ENCODE data around the gene PIP5K1C. TPM values are rescaled to one million over a fixed set of nuclear protein-coding genes. Genes with fewer than 3 reads are reported as not detected.

PIP5K1C gene
- total and polyA plus RNA-seq, 10 of the 15 experiments (the other 5 are each of a cell fraction or from before 2014, with no cell fraction given), result 0.39 to 19.6 (median 5.3) TPM

DNA sequence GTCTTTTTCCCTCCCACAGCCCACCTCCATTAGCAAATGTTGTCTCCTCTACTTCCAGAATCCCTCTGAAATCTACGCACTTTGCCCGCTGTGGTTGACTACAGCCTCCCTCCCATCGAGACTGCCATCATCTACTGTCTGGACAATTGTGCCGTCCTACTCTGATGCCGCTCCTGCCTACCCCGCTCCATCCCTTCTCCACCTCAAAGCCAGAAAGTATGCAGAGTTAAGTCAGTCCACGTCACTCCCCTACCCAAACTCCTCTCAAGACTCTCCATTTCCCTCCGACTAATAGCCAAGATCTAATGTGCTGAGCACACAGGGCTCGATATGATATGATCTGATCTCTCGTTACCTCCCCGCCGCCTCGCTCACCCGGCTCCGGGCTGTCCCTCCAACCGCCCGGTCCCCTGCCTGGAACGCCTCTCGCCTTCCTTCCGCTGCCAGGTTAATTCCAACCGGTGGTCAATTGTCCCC, 74.2 kb downstream of the PIP5K1C start:
- Histone ChIP-seq H3K27ac (ENCODE audit: control insufficient read depth, insufficient read depth) (peak overlapping the region; percentile 99), H2AFZ (ENCODE audit: control insufficient read depth, low read depth, low read length) (peak overlapping the region; percentile 97), H3K4me3 (peak overlapping the region; percentile 92), H3K4me1 (ENCODE audit: control insufficient read depth, insufficient read depth, low read length) (peaks cover 8% of the 10 kb centered on the region), H4K20me1 (ENCODE audit: control insufficient read depth, insufficient read depth) (no peaks in the 10 kb centered on the region), H3K4me2 (ENCODE audit: control insufficient read depth, insufficient read depth) (peak overlapping the region; percentile 85), H3K9me3 (replicated peaks; ENCODE audit: control insufficient read depth, insufficient read depth, low read length) (no peaks in the 10 kb centered on the region), H3K36me3 (ENCODE audit: control insufficient read depth in 2 of 2, insufficient read depth in 2 of 2, low read length in 1 of 2) (peaks cover 0 to 2% of the 10 kb centered on the region in 2 experiments; a peak in 2 of 4 replicates), H3K79me2 (ENCODE audit: control insufficient read depth, insufficient read depth, low read length) (peaks cover 21% of the 10 kb centered on the region), H3K27me3 (replicated peaks in 1 of 2; ENCODE audit: control insufficient read depth in 2 of 2, insufficient read depth in 2 of 2, low read length in 1 of 2) (no peaks in the 10 kb centered on the region), H3K9ac (ENCODE audit: control insufficient read depth, insufficient read depth, low read length) (peak overlapping the region; percentile 88)
- in situ Hi-C loops (cut with MboI) (no loop called here), intact Hi-C loops (cut with micrococcal nuclease; ENCODE audit: unreplicated experiment) (loop anchor here (5.0 kb wide), 1 partner anchor 69 kb away; the partner anchor contains the start of gene MFSD12)
- DNase-seq (ENCODE audit: low read depth, low spot score) (no peak), FAIRE-seq (no peak), ATAC-seq (peak; percentile 25)
- TSS peak; percentile 75 for BruUV-seq (replicated peaks)
- ChIA-PET CTCF (no interaction called here), SMC1A (ENCODE audit: uncharacterized antibody, unreplicated experiment) (no interaction called here), RAD21 (ENCODE audit: unreplicated experiment) (no interaction called here), POLR2A (interaction anchor here (0.5 kb wide), 1 partner anchor 72 kb away, joined by 6 read pairs; no protein-coding TSS in a partner anchor)
- WGBS (ENCODE audit: insufficient coverage, insufficient replicate concordance, low lambda C conversion rate, missing lambda C conversion rate), result 7% methylated on average over 21 of the region's 21 CpGs
- TF ChIP-seq FOS (IDR thresholded peaks at IDR 0.05; ENCODE audit: borderline replicate concordance, extremely low read depth, insufficient read length) (no peak), RELA (IDR thresholded peaks at IDR 0.05; ENCODE audit: borderline replicate concordance, partially characterized antibody) (no peak), FOXM1 (IDR thresholded peaks at IDR 0.05; ENCODE audit: low read depth, low read length) (no peak), SMAD1 (IDR thresholded peaks at IDR 0.05; ENCODE audit: low read depth, partially characterized antibody) (no peak), SIN3A (IDR thresholded peaks at IDR 0.05; ENCODE audit: low read depth, low read length) (no peak), HDGF (IDR thresholded peaks at IDR 0.05) (no peak), YY1 (IDR thresholded peaks at IDR 0.05; ENCODE audit: low read depth, low read length) (no peak), RELB (IDR thresholded peaks at IDR 0.05; ENCODE audit: low read depth) (no peak), TBL1XR1 (IDR thresholded peaks at IDR 0.05; ENCODE audit: low read depth, low read length) (no peak), PML (IDR thresholded peaks at IDR 0.05; ENCODE audit: low read length) (no peak), USF1 (IDR thresholded peaks at IDR 0.05; ENCODE audit: borderline replicate concordance, extremely low read length, insufficient read depth, low read depth, low read length) (no peak), CBFB (IDR thresholded peaks at IDR 0.05; ENCODE audit: low read depth) (no peak)
- TF ChIP-seq, protein P1, sequence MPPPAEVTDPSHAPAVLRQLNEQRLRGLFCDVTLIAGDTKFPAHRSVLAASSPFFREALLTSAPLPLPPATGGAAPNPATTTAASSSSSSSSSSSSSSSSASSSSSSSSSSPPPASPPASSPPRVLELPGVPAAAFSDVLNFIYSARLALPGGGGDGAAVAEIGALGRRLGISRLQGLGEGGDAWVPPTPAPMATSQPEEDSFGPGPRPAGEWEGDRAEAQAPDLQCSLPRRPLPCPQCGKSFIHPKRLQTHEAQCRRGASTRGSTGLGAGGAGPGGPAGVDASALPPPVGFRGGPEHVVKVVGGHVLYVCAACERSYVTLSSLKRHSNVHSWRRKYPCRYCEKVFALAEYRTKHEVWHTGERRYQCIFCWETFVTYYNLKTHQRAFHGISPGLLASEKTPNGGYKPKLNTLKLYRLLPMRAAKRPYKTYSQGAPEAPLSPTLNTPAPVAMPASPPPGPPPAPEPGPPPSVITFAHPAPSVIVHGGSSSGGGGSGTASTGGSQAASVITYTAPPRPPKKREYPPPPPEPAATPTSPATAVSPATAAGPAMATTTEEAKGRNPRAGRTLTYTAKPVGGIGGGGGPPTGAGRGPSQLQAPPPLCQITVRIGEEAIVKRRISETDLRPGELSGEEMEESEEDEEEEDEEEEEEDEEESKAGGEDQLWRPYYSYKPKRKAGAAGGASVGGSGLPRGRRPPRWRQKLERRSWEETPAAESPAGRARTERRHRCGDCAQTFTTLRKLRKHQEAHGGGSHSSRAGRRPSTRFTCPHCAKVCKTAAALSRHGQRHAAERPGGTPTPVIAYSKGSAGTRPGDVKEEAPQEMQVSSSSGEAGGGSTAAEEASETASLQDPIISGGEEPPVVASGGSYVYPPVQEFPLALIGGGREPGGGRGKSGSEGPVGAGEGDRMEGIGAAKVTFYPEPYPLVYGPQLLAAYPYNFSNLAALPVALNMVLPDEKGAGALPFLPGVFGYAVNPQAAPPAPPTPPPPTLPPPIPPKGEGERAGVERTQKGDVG (CRISPR knock-in tag; IDR thresholded peaks at IDR 0.05), result no peak
- TF ChIP-seq, protein P2, sequence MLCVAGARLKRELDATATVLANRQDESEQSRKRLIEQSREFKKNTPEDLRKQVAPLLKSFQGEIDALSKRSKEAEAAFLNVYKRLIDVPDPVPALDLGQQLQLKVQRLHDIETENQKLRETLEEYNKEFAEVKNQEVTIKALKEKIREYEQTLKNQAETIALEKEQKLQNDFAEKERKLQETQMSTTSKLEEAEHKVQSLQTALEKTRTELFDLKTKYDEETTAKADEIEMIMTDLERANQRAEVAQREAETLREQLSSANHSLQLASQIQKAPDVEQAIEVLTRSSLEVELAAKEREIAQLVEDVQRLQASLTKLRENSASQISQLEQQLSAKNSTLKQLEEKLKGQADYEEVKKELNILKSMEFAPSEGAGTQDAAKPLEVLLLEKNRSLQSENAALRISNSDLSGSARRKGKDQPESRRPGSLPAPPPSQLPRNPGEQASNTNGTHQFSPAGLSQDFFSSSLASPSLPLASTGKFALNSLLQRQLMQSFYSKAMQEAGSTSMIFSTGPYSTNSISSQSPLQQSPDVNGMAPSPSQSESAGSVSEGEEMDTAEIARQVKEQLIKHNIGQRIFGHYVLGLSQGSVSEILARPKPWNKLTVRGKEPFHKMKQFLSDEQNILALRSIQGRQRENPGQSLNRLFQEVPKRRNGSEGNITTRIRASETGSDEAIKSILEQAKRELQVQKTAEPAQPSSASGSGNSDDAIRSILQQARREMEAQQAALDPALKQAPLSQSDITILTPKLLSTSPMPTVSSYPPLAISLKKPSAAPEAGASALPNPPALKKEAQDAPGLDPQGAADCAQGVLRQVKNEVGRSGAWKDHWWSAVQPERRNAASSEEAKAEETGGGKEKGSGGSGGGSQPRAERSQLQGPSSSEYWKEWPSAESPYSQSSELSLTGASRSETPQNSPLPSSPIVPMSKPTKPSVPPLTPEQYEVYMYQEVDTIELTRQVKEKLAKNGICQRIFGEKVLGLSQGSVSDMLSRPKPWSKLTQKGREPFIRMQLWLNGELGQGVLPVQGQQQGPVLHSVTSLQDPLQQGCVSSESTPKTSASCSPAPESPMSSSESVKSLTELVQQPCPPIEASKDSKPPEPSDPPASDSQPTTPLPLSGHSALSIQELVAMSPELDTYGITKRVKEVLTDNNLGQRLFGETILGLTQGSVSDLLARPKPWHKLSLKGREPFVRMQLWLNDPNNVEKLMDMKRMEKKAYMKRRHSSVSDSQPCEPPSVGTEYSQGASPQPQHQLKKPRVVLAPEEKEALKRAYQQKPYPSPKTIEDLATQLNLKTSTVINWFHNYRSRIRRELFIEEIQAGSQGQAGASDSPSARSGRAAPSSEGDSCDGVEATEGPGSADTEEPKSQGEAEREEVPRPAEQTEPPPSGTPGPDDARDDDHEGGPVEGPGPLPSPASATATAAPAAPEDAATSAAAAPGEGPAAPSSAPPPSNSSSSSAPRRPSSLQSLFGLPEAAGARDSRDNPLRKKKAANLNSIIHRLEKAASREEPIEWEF (IDR thresholded peaks at IDR 0.05; ENCODE audit: insufficient replicate concordance, low read depth, low read length), result no peak
